Hepatocyte (in vitro differentiated cells): ENCODE data around the gene SHKBP1. TPM values are rescaled to one million over a fixed set of nuclear protein-coding genes. Genes with fewer than 3 reads are reported as not detected.
A peak's percentile ranks its signal among the peaks of the same experiment; 100 is the strongest.

Experiments used
- DNase-seq: peaks from one replicate; pipeline ENCODE4 v3.0.0-alpha.2; 2016; ENCODE audit warnings: low spot score
- H2AFZ ChIP-seq: fragments of 200-600 bp; sonication (generic); 2 replicates; pipeline ENCODE4 v1.6.0; 2016; ENCODE audit warnings: antibody characterized with exemption, mild to moderate bottlenecking
- H3K27ac ChIP-seq: fragments of 200-600 bp; sonication (generic); 2 replicates; pipeline ENCODE4 v1.5.1; 2016; ENCODE audit warnings: mild to moderate bottlenecking
- H3K27me3 ChIP-seq: fragments of 200-600 bp; sonication (generic); 2 replicates; pipeline ENCODE4 v1.6.1; 2016
- H3K36me3 ChIP-seq: fragments of 200-600 bp; sonication (generic); replicated peaks from 2 replicates; pipeline ENCODE4 v1.5.1; 2016; ENCODE audit warnings: low read depth; ENCODE audit not compliant: insufficient read depth
- H3K4me1 ChIP-seq: fragments of 200-600 bp; sonication (generic); 2 replicates; pipeline ENCODE4 v1.5.1; 2016; ENCODE audit warnings: mild to moderate bottlenecking, moderate library complexity; ENCODE audit not compliant: insufficient read depth
- H3K4me2 ChIP-seq: fragments of 200-600 bp; sonication (generic); 2 replicates; pipeline ENCODE4 v1.6.0; 2016
- H3K4me3 ChIP-seq: fragments of 200-600 bp; sonication (generic); 2 replicates; pipeline ENCODE4 v1.5.1; 2016; ENCODE audit warnings: mild to moderate bottlenecking
- H3K79me2 ChIP-seq: fragments of 200-600 bp; sonication (generic); 2 replicates; pipeline ENCODE4 v1.6.0; 2017; ENCODE audit warnings: mild to moderate bottlenecking
- H3K9me2 ChIP-seq: fragments of 200-600 bp; sonication (generic); replicated peaks from 2 replicates; pipeline ENCODE4 v1.6.0; 2017; ENCODE audit warnings: mild to moderate bottlenecking; ENCODE audit not compliant: insufficient read depth
- H3K9me3 ChIP-seq: fragments of 200-600 bp; sonication (generic); 2 replicates; pipeline ENCODE4 v1.5.1; 2016; ENCODE audit warnings: low read depth, mild to moderate bottlenecking
- H4K20me1 ChIP-seq: fragments of 200-600 bp; sonication (generic); 2 replicates; pipeline ENCODE4 v1.6.0; 2016; ENCODE audit warnings: mild to moderate bottlenecking; ENCODE audit not compliant: insufficient read depth, poor library complexity, severe bottlenecking
- EZH2 ChIP-seq: fragments of 200-600 bp; sonication (generic); IDR thresholded peaks from 2 replicates; pipeline ENCODE4 v1.6.1; 2016; ENCODE audit warnings: antibody characterized with exemption, mild to moderate bottlenecking, borderline replicate concordance
- EZH2phosphoT487 ChIP-seq: fragments of 200-600 bp; sonication (generic); IDR thresholded peaks from one replicate; pipeline ENCODE4 v1.6.1; 2018; ENCODE audit warnings: antibody characterized with exemption, mild to moderate bottlenecking, low read depth, moderate library complexity; ENCODE audit not compliant: unreplicated experiment, severe bottlenecking
- WGBS: methylation state at CpG from one replicate; pipeline ENCODE4 v1.1.6; 2016; ENCODE audit warnings: low lambda C conversion rate; ENCODE audit errors: missing lambda C conversion rate; 5-methylcytosine and 5-hydroxymethylcytosine counted together
- polyA plus RNA-seq: library from polyadenylated mRNA; unstranded; fragments of >200 nt; fragmentation: Nextera tagmentation; extraction: Ambion mirVana; gene quantifications from 2 replicates; pipeline ENCODE4 v1.2.1, GENCODE V29; 2016
- total RNA-seq: library from RNA; depleted of rRNA; stranded (reverse); fragments of >200 nt; gene quantifications from 2 replicates; pipeline ENCODE4 v1.2.3, GENCODE V29; 2014
- TF ChIP-seq, protein P1 (sequence below): fragments of 200-600 bp; sonication (generic); IDR thresholded peaks from 2 replicates; pipeline ENCODE4 v1.5.1; 2016; ENCODE audit warnings: antibody characterized with exemption, mild to moderate bottlenecking; ENCODE audit not compliant: poor library complexity

SHKBP1 gene
- total and polyA plus RNA-seq, 2 experiments from 2014 or later = 44.6 to 83.6 TPM

- Histone ChIP-seq H3K4me1 (peaks cover 47% of the 10 kb centered on the region), H3K9me2 (no peaks in the 10 kb centered on the region), H3K4me2 (peak overlapping the region; percentile 94), H3K79me2 (no peaks in the 10 kb centered on the region), H3K27ac (peak overlapping the region; percentile 86), H3K27me3 (peaks cover 22% of the 10 kb centered on the region), H3K9me3 (no peaks in the 10 kb centered on the region), H3K36me3 (no peaks in the 10 kb centered on the region), H2AFZ (no peak overlapping the region), H4K20me1 (no peaks in the 10 kb centered on the region), H3K4me3 (no peak overlapping the region)
- TF ChIP-seq EZH2phosphoT487 = no peak
- TF ChIP-seq, protein P1, sequence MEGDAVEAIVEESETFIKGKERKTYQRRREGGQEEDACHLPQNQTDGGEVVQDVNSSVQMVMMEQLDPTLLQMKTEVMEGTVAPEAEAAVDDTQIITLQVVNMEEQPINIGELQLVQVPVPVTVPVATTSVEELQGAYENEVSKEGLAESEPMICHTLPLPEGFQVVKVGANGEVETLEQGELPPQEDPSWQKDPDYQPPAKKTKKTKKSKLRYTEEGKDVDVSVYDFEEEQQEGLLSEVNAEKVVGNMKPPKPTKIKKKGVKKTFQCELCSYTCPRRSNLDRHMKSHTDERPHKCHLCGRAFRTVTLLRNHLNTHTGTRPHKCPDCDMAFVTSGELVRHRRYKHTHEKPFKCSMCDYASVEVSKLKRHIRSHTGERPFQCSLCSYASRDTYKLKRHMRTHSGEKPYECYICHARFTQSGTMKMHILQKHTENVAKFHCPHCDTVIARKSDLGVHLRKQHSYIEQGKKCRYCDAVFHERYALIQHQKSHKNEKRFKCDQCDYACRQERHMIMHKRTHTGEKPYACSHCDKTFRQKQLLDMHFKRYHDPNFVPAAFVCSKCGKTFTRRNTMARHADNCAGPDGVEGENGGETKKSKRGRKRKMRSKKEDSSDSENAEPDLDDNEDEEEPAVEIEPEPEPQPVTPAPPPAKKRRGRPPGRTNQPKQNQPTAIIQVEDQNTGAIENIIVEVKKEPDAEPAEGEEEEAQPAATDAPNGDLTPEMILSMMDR = no peak
- no peak for TF ChIP-seq EZH2
- 1% methylated on average over 36 of the region's 43 CpGs for WGBS
- peak; percentile 99 for DNase-seq
These were observed 26.9 kb downstream of the SHKBP1 start for GRCh38 chr19:40603389-40604170.

DNA sequence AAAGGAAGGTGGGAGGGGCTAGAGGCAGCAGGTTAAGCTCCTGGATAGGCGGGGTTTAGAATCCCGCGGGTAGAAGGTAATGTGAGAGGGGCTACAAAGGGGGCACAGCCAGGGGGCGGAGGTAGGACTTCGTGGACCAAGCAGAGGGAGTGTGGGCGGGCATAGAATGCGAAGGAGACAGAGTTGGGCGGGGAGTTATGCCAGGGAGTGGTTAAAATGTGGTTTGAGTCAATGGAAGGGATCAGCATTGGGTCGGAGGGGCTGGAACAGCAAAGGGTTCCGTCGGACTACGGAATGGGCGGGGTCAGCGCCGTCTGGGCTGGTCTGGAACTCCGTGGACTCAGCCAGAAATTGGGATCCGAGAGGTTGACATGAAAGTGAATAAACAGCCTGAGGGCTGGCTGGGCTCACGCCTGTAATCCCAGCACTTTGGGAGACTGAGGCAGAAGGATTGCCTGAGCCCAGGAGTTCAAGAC lies 27.5 kb downstream of the SHKBP1 start:
- H3K4me2 ChIP-seq = peak overlapping the region; percentile 94
- H3K27ac ChIP-seq = peak overlapping the region; percentile 76
- no peaks in the 10 kb centered on the region for H3K36me3 ChIP-seq
- H3K27me3 ChIP-seq = peaks cover 18% of the 10 kb centered on the region
- H3K79me2 ChIP-seq = no peaks in the 10 kb centered on the region
- DNase-seq = no peak
- H3K9me3 ChIP-seq = no peaks in the 10 kb centered on the region
- WGBS = 9% methylated on average over 18 of the region's 18 CpGs
- TF ChIP-seq EZH2phosphoT487 = no peak
- no peak for TF ChIP-seq EZH2
- no peaks in the 10 kb centered on the region for H3K9me2 ChIP-seq
- H3K4me3 ChIP-seq = no peak overlapping the region
- H2AFZ ChIP-seq = no peak overlapping the region
- peaks cover 47% of the 10 kb centered on the region for H3K4me1 ChIP-seq
- H4K20me1 ChIP-seq = no peaks in the 10 kb centered on the region

GRCh38 chr19:40604647-40605215 lies 28.1 kb downstream of the SHKBP1 start:
- H3K4me1 ChIP-seq = peaks cover 52% of the 10 kb centered on the region
- no peaks in the 10 kb centered on the region for H3K79me2 ChIP-seq
- H3K4me2 ChIP-seq = peak overlapping the region; percentile 94

More at GRCh38 chr19:40604647-40605215, 28.1 kb downstream of the SHKBP1 start:
- no peaks in the 10 kb centered on the region for H4K20me1 ChIP-seq
- WGBS = 41% methylated on average over 26 of the region's 29 CpGs
- peak overlapping the region; percentile 22 for H2AFZ ChIP-seq
- DNase-seq = peak; percentile 47
- no peaks in the 10 kb centered on the region for H3K9me3 ChIP-seq
- H3K27ac ChIP-seq = peak overlapping the region; percentile 76
- H3K36me3 ChIP-seq = no peaks in the 10 kb centered on the region
- no peaks in the 10 kb centered on the region for H3K9me2 ChIP-seq
- peaks cover 12% of the 10 kb centered on the region for H3K27me3 ChIP-seq
- TF ChIP-seq, protein P1 = no peak
- TF ChIP-seq EZH2 = no peak
- TF ChIP-seq EZH2phosphoT487 = no peak
- H3K4me3 ChIP-seq = no peak overlapping the region
